Retinal pigment epithelial cell (primary cell): Measurements from ENCODE around the gene PLEKHH1.

ENCODE experiments used
- DNase-seq: peaks from one replicate; pipeline ENCODE4 v3.0.0-alpha.2; 2010; ENCODE audit warnings: low read depth
- H3K4me3 ChIP-seq: 2 replicates; pipeline ENCODE4 v1.5.1; 2011; ENCODE audit warnings: mild to moderate bottlenecking, low read length, control low read depth, moderate library complexity
- CTCF ChIP-seq: conservative IDR thresholded peaks from 2 replicates; pipeline ENCODE4 v1.5.1; 2011; ENCODE audit warnings: low read depth, low read length, control low read depth, inconsistent platforms

The PLEKHH1 gene

GRCh38 chr14:67523764-67524633 lies 9.1 kb upstream of the PLEKHH1 start:
- no peak overlapping the region for H3K4me3 ChIP-seq
- no peak for TF ChIP-seq CTCF
- DNase-seq, result no peak

GRCh38 chr14:67524634-67524963 lies 8.5 kb upstream of the PLEKHH1 start:
- no peak for DNase-seq
- TF ChIP-seq CTCF, result no peak
- H3K4me3 ChIP-seq, result no peak overlapping the region

- TF ChIP-seq CTCF, result no peak
- no peak overlapping the region for H3K4me3 ChIP-seq
- DNase-seq, result no peak
Observed at GRCh38 chr14:67525389-67525788, 7.7 kb upstream of the PLEKHH1 start.

GRCh38 chr14:67526181-67526580 lies 6.9 kb upstream of the PLEKHH1 start:
- H3K4me3 ChIP-seq, result no peak overlapping the region
- no peak for DNase-seq
- TF ChIP-seq CTCF, result no peak

- H3K4me3 ChIP-seq, result no peak overlapping the region
- peak; percentile 80 for TF ChIP-seq CTCF
- no peak for DNase-seq
Observed at GRCh38 chr14:67526676-67527459, 6.2 kb upstream of the PLEKHH1 start.

GRCh38 chr14:67527756-67528155 lies 5.3 kb upstream of the PLEKHH1 start:
- DNase-seq, result no peak
- no peak overlapping the region for H3K4me3 ChIP-seq
- no peak for TF ChIP-seq CTCF

GRCh38 chr14:67528276-67528675 lies 4.8 kb upstream of the PLEKHH1 start:
- TF ChIP-seq CTCF, result no peak
- DNase-seq, result no peak
- H3K4me3 ChIP-seq, result no peak overlapping the region
